Activated T-cell treated with anti-CD3 and anti-CD28 coated beads for 48 hours (primary cell): ENCODE results near the gene CHST11.
A peak's percentile ranks its signal among the peaks of the same experiment; 100 is the strongest.

ENCODE experiments used
- DNase-seq: peaks from one replicate; pipeline ENCODE4 v3.0.0-alpha.2; 2020; ENCODE audit warnings: low read depth

Gene CHST11

DNA sequence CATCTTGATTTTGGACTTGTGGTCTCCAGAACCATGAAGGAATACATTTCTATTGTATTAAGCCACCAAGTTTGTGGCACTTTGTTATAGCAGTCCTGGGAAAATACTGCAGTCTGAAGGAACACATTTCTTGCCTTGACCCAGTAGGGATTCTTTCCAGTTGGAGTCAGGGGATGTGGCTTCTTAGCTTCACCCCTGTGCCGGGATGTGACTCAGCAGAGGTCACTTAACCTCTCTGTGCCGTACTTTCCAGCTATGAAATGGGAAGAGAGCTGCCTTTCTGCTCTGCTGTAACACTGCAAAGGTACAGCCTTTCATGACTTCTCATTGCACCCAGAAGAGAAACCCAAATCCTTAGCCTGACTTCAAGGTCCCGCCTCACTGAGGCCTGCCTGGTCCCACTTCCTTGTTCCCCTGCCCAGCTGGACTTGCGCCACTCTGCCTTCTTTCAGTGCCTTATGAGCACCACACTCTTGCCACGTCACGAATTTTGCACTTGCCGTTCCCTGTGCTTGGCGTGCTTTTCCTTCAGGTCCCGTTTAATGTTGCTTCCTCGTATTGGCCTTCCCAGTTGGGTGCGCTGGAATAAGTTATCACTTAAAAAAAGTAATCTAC is 24.2 kb downstream of the CHST11 start:
- no peak for DNase-seq

DNA sequence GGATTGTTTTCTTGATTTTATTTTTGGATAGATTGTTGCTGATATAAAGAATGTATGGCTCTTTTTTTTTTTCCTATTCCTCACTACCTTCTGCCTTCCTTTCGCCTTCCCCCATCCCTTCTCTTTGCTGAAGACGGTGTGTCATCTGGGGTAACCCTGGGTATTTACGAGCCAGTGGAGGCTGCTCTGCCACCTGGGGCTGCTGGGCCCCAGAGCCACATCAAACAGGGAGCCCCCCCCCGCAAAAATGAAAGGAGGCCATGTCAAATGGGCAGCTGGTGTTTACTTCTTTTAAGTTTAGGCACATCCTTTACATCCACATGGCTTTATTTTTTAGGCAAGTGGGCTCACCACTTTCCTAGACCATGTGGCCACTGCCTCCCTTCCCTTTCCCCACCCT is 25.4 kb downstream of the CHST11 start:
- DNase-seq, result no peak

DNA sequence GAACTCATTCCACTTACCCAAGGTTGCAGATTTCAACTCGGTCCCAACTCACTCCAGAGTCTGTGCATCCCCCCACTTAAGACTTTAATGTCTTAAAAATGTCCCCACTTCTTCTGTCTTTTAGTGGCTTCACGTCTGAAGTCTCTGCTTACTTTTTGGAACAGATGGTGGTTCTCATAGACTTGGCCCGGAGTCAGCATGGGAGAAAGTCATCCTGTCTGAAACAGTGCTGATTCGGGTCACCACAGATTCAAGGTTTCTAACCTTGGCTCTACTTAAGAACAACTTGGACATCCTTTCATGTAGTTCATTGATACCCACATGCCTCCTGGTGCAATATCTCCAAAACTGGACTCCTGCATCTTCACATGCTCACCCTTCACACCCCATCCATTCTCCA is 26.0 kb downstream of the CHST11 start:
- DNase-seq, result no peak

DNA sequence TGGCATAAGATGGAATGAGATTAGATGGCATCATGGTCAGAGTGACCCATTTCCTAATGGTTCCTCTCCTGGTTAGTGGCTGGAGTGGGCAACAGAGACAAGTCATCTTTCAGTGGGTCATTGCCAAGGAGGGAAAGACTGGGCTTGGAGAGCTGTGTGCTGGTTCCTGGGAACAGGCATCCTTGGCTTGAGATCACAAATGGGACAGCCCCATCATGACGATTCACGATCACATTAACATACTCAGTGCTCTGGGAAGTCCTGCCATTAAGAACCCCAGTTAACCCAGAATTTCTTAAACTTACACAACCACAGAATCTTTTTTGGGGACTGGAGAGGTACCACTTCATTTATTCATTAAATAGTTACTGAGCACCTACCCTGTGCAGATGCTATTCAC is 27.3 kb downstream of the CHST11 start:
- no peak for DNase-seq

DNA sequence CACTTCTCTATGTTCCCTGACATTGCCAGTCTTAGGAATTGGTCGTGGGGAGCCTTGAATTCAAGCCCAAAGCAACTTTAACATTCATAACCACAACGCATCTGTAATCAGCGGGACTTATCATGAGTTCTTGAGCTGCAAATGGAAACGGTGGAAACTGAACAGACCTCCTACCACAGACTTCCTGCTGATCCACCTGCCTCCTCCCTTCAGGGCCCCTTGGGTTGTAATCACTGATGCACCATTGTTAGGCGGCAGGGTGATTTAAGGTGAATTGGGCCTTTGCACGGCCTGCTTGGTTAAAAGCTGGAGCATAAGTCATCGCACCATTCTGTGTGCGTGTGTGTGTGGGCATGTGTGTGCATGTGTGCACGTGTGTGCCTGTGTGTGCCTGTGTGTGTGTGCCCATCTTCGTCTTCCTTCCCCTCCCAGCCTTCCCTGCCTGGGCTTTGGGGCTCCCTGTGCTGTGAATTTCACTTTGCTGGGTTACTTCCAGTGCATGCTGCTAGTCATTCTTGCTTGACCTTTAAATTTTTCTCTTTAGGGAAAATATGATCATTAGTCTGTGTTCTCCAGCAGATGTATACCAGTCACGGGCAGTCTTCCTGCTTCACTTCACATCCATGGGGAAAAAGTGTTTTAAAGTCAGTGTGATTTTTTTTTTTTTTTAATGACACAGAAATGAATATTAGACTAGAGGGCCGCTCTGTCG is 29.1 kb downstream of the CHST11 start:
- peak; percentile 43 for DNase-seq

DNA sequence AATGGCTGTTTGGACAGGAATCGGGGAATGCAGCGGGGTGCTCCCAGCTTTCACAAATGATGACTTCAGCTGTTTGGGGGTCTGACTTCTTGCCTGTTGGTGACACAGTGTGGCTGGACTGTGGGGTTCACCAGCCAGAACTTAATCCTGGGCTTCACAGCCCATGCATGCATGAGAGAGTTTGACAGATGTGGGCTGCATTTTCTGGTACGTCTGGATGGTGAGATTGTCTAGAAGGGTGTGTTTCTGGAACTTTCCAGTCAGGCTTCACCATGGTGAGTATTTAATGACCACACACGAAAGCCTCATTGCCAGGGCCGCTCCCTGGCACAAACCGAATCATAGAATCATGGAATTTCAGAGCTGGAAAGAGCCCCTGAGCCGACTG is 29.6 kb downstream of the CHST11 start:
- no peak for DNase-seq

DNA sequence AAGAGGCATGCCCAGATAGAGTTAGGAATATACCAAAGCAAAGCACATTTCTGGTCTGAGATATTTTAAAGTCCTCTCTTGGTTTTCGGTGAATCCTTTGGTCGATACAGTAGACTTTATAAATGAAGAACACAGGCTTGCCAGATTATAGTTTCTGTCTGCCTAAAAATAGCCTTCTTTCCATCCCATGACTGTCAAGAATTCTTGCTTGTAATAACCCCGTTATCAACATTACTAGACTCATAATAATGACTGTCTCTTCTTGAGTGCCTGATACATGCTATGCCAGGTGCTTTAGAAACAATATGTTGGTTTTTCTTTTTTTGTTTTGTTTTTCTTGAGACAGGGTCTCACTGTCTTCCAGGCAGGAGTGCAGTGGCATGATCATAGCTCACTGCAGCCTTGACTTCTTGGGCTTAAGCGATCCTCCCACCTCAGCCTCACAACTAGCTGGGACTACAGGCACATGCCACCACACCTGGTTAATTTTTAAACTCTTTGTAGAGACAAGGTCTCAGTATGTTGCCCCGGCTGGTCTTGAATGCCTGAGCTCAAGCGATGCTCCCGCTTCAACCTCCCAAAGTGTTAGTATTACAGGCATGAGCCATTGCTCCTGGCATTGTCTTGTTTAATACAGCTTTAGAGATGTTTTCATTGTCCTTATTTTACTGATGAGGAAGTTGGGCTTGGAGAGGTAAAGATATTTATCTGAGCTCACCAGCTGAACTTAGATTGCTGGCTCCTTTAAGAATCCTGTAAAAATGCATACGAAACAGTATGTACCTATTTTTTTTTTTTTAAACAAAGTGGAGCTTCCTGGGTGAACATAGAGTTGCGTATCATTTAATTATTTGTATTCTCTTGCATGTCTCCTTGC is 30.4 kb downstream of the CHST11 start:
- DNase-seq, result no peak

DNA sequence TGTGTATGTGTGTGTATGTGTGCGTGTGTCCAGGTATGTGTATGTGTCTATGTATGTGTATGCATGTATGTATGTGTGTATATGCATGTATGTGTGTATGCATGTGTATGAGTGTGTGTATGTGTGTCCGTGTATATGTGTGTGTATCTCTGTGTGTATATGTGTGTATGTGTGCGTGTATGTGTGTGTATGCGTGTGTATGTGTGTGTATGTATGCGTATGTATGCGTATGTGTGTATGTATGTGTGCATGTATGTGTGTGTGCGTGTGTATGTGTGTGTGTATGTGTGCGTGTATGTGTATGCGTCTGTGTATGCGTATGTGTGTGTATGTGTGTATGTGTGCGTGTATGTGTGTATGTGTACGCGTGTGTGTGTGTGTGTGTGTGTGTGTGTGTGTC is 31.6 kb downstream of the CHST11 start:
- no peak for DNase-seq

DNA sequence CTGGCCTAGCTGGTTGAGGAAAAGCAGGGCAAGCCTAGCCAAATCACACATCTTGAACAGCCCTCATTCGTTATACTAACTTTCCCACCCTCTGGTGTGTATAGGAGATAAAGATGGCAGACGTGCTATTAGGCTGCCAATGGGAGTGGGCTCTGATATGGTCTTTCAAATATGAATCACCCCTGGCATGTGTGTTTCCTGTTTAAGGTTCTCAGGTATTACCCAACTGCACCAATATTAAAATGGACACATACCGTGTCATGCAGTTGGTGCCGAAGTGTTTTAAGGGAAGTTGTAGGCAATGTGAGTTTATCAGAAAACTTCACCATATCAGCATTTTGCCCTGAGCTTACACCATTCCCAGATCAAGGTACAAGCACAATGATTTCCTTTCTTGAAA is 33.4 kb downstream of the CHST11 start:
- no peak for DNase-seq

DNA sequence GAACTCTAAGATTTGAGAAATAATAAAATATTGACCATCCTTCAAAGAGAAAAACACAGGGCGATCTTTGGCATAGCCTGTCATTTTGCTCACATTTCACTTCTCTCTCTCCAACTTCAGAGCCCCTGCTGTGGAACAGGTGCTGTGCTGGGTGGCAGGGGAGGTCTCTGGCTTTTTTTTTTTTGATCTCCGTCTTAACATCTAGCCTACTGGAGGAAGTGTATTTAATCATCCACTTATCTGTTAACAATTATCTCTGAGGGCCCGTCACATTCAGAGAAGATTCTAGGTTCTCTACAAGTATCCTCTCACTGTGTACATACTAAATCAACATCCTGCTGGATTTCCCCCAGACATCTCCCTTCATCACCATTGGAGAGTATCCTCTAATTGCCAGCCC is 34.1 kb downstream of the CHST11 start:
- no peak for DNase-seq

DNA sequence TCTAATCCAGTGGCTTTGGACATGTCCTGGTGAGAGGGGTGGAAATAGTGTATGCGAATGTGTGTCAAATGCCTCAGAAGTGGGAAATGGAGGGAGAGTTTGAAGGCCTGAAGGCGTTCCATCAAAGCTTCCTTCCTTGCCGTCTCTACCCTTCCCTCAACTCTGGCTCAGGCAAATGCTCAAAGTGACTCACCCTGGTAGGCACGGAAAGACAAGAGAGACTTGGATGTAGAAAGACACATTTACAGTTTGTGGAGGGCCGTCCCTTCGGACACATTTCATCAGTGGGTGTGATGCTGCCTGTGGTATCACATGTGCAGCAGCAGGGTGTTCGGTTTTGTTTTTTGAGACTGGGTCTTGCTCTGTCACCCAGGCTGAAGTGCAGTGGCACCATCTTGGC is 36.7 kb downstream of the CHST11 start:
- DNase-seq, result no peak

DNA sequence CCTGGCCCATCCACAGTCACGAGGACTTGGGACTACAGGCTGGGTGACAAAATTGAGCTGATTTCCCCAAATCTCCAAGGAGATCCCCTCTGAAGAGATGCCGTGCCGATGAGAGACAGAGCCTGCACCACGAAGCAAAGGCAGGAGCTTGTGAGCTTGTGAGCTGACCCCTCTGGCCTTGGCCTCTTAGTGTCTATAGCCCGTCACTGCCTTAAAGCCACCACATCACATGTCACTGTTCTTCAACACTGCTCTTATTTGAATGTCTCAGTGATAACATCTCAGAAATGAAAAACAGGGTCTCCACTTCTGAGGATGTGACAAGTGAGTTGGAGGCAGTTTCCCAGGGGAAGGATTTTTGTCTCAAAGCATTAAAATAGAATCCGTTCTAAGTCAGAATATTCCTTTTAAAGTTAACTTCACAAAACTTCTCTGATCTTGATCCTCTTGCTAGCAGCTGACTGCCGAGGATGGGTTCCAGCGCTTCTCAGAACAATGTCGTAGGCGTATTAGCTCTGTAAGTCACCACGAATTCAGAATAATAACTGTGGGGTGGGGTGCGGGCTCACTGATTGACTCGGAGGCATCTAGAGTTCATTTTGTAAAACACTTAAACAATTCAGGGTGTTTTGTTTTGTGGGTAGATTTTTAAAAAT is 37.5 kb downstream of the CHST11 start:
- DNase-seq, result peak; percentile 62

DNA sequence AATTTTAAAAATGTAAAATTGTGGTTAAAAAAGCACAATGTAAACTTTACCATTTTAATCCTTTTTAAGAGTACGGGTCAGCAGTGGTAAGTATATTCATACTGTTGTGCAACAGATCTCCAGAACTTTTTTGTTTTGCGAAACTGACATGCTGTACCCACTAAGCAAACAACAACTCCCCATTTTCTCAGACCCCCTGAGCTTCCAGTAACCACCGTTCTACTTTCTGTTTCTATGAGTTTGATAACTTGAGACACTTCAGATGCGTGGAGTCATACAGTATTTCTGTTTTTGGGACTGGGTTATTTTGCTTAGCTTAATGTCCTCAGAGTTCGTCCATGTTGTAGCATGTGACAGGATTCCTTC is 38.0 kb downstream of the CHST11 start:
- DNase-seq, result no peak

DNA sequence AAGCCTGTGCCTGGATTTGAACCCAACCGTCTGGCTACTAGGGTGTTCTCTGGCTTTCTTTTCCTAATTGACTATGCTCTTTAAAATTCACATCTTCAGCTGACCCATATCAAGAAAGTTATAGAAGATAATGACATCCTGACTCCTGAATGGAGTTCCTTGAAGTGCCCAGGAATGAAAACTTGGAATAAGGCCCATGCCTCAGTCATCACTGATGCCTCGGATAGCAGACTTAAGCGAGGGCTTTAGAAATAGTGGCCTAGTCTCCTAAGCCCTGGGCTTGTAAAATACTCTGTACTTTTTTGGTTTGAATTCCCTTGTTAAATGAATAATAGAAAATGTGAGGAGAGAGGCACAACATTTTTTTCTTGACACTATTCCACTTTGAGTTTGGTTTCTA is 39.0 kb downstream of the CHST11 start:
- DNase-seq, result no peak

DNA sequence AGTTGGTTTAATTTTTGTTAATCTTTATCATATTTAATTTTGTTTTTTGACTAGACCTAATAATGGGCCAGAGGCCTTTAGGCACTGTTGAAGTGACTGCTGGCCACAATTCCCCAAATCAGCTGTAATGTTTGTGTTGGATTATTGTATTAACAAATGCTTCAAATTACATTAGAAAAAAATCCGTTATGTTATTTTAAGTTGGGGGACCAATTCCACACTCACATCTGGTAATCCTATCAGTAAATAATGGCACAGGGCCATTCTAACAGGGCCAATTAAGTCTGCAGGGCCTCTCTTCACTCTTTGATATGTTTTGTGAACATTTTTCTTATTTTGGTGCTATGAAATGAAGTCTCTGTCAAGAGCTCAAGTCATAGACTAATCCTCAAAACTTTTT is 39.6 kb downstream of the CHST11 start:
- no peak for DNase-seq

DNA sequence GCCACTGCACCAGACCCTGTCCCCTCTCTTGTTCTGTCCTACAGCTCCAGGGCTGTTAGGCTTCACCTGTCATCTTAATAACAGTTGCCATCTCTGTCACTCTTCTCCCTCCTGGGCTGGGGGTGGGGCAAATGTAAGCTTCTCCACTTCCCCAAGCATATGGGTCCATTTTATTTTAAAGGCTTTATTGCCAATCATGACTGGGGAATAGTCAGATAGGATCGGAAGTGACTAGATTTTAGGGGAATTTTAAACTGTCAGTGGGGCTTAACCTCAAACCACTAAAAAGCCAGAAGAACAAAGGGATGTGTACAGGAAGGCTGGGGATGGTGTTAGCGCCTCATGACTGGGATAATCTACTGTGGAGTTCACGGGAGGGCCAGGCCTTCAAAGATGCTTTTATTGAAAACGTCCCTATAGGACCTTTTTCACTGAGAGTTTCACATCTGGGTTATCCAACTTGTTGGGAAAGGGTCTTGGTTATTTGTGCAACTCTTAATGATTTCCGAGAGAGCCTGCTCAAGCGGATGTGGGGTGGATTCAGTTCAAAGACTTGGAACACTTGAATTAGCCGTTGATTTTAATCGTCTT is 41.6 kb downstream of the CHST11 start:
- no peak for DNase-seq

DNA sequence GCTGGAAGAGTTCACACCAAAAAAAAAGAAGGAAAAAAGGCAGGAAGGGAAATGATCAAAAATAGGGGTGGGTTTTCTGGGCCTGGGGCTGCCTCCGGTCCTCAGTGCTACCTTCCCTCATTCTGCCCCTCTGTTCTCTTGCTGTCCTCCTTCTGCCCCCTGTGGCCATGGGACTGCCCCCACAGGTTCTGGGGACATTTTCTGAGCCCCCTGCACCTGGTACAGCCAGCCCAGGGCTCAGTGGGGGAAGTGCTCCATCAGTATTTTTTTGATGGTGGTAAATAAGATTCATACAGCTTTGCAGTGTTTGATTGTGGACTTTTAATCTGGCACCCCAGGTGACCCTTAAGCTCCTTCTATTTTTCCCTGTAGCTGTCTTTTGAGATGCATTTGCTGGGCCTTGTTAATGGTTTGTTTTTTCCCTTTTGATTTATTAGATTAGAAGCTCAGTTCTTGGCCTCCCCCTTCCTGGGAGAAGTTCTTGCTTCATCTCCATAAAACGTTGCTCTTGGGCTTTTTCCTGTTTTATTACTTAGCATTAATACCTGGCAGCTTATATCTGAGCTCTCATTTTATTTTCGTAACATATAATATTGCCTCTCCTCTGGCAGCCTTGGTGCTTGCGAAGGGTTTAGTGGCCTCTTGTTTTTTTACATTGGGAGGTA is 43.1 kb downstream of the CHST11 start:
- no peak for DNase-seq

DNA sequence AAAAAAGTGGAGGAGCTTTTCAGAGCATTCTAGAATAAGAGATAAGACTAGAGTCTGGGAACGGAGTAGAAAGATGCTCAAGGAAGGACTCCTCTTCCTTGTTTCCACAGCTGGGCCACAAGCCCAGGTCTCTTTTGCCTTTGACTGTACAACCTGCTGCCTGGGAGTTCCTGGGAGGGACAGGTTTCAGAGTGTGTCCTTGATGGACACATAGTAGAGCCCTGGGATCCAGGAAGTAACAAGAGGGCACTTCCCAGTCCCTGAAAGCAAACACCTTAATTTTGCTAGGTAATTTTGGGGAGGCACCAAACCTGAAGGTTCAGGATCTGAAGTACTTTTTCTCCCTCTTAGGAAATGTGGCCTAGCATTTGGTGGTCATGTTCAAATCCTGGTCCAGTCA is 44.4 kb downstream of the CHST11 start:
- no peak for DNase-seq

DNA sequence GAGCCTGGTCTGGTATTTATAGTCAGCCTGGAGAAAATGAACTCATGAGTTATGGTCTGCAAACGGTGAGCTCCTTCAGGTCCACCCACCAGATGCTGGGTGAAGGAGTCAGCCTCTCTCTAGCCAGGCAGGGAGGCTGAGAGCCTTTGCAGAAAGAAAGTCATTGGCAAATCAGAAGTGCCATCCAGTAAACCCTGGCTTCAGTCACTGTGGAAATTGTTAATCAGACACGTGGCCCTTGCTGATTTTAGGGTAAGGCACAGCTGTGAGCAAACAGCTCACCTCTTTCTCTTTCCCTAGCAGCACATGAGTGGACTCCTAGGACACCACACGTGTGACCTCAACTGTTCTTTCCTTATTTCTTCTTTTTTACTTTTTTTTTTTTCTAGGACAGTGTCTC is 44.9 kb downstream of the CHST11 start:
- DNase-seq, result no peak

DNA sequence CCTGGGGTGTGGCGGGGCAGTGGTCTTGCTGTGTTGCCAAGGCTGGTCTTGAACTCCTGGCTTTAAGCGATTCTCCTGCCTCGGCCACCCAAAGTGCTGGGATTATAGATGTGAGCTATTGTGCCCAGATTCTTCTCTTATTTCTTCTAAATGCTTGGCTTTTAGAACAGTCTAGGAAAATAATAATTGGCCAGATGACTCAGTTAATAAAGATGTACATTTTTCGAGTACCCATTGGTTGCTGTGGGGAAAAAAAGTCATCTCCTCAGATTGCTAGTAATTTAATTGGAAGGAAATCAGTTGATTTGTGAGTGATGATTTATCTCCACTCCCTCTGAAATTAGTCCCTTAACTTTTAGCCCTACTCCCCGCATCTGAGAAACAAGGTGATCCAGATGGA is 45.5 kb downstream of the CHST11 start:
- no peak for DNase-seq

DNA sequence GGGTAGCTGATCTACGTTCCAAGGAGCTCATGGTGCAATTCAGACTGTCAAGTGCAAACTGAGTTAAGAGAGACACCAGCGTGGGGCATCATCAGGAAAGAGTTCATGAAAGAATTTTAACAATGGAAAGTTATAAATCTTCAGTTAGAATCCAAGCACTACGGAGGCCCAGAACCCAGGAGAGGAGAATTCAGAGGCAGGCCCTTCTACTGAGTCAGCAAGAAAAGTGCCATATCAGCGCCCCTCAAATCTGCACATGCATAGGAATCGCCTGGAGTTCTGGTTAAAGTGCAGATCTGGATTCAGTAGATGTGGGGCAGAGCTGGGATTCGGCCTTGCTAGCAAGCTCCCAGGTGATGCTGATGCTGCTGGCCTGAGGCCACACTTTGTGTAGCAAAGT is 45.9 kb downstream of the CHST11 start:
- no peak for DNase-seq

DNA sequence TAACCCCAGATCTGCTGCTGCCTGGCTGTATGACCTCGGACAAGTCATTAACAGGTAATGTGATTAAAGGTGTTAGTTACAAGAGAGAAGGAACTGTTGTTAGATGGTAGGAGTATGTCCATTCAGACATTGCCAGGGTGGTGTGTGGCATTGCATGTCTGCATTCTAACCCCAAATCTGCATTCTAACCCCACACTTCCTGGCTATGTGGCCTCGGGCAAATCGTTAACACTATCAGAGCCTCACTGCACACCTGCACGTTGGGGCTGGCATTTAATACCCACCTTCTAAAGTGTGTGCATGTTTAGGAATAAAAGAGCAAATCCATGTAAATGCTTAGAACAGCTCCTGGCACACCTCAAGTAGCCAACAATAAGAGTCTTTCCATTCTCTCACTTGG is 46.4 kb downstream of the CHST11 start:
- DNase-seq, result no peak
